Subcutaneous abdominal adipose tissue (tissue), 5 donors: ENCODE results near the gene SLC7A8.

ENCODE experiments used
- H3K27ac ChIP-seq: one replicate; pipeline ENCODE4 v1.7.0; 2013; ENCODE audit warnings: low read depth, mild to moderate bottlenecking, inconsistent platforms, low read length, moderate library complexity
- H3K27me3 ChIP-seq, 5 donors: one replicate each; pipeline ENCODE4 v1.7.0; 2013; ENCODE audit warnings: low read length in 5 of 5, inconsistent platforms in 1 of 5; ENCODE audit not compliant: control insufficient read depth in 5 of 5, insufficient read depth in 4 of 5
- H3K36me3 ChIP-seq, 5 donors: one replicate each; pipeline ENCODE4 v1.7.0; 2013; ENCODE audit warnings: low read length in 5 of 5; ENCODE audit not compliant: control insufficient read depth in 5 of 5, insufficient read depth in 5 of 5
- H3K4me1 ChIP-seq, 5 donors: one replicate each; pipeline ENCODE4 v1.7.0; 2013; ENCODE audit warnings: low read length in 5 of 5, mild to moderate bottlenecking in 3 of 5, moderate library complexity in 1 of 5; ENCODE audit not compliant: control insufficient read depth in 5 of 5, insufficient read depth in 5 of 5
- H3K4me3 ChIP-seq, 5 donors: one replicate each; pipeline ENCODE4 v1.7.0; 2013; ENCODE audit warnings: low read length in 5 of 5, low read depth in 1 of 5
- H3K9ac ChIP-seq, 5 donors: one replicate each; pipeline ENCODE4 v1.7.0; 2013; ENCODE audit warnings: low read length in 5 of 5, mild to moderate bottlenecking in 4 of 5, moderate library complexity in 3 of 5
- H3K9me3 ChIP-seq, 5 donors: one replicate each; pipeline ENCODE4 v1.7.0; 2013; ENCODE audit warnings: low read length in 5 of 5; ENCODE audit not compliant: control insufficient read depth in 5 of 5
- donor health status: healthy.
- donor health status: healthy.
- donor health status: healthy.
- donor health status: healthy.
- donor health status: healthy.

The SLC7A8 gene

GRCh38 chr14:23077962-23078361, 105.5 kb downstream of the SLC7A8 start:
- peaks cover 30 to 87% (median 68%) of the 10 kb centered on the region in 5 donors for H3K36me3 ChIP-seq
- H3K27ac ChIP-seq, result peak overlapping the region; percentile 99
- no peaks in the 10 kb centered on the region for H3K27me3 ChIP-seq
- H3K4me1 ChIP-seq, result peaks cover 8 to 36% (median 30%) of the 10 kb centered on the region in 5 donors
- no peak overlapping the region for H3K4me3 ChIP-seq
- peak overlapping the region; percentile 23 to 82 (median 63) for H3K9ac ChIP-seq
- no peaks in the 10 kb centered on the region for H3K9me3 ChIP-seq

GRCh38 chr14:23076785-23077408, 106.6 kb downstream of the SLC7A8 start:
- Histone ChIP-seq H3K4me1 (peaks cover 8 to 35% (median 34%) of the 10 kb centered on the region in 5 donors), H3K4me3 (no peak overlapping the region), H3K27ac (peak overlapping the region; percentile 99), H3K27me3 (no peaks in the 10 kb centered on the region), H3K36me3 (peaks cover 36 to 86% (median 71%) of the 10 kb centered on the region in 5 donors), H3K9ac (peak overlapping the region in 3 of 5 donors; percentile 35 to 82 (median 71)), H3K9me3 (no peaks in the 10 kb centered on the region)
